Prostate gland (tissue), 2 donors: Measurements from ENCODE around the gene CEACAM19.

ENCODE experiments used
- CTCF ChIP-seq, 4 experiments: fragments of 200-600 bp in 2 of 4; fragments of 450-650 bp in 2 of 4; sonication (generic) in 2 of 4; IDR thresholded peaks; 1 replicate in 3 of 4; 2 replicates in 1 of 4; pipeline ENCODE4 v1.5.1; 2016 to 2019; ENCODE audit warnings: antibody characterized with exemption in 4 of 4, mild to moderate bottlenecking in 2 of 4, moderate library complexity in 2 of 4
- POLR2A ChIP-seq: fragments of 450-650 bp; IDR thresholded peaks from one replicate; pipeline ENCODE4 v1.6.1; 2016; ENCODE audit warnings: antibody characterized with exemption, mild to moderate bottlenecking
- POLR2AphosphoS5 ChIP-seq: sonication (generic); formaldehyde crosslinking; IDR thresholded peaks from one replicate; pipeline ENCODE4 v1.6.1; 2017; ENCODE audit warnings: antibody characterized with exemption

- TF ChIP-seq CTCF (IDR thresholded peaks at IDR 0.05) (no peak), POLR2AphosphoS5 (no peak), POLR2A (no peak)
Observed at GRCh38 chr19:44704982-44705381, 33.7 kb downstream of the CEACAM19 start.
